H1 (cell line): ENCODE data around the gene HTR3E. TPM values are rescaled to one million over a fixed set of nuclear protein-coding genes. Genes with fewer than 3 reads are reported as not detected.

Experiments used
- CTCF ChIA-PET: fragments of 300-600 bp; sonication (Branson Sonifier 250); formaldehyde crosslinking; loops from one replicate; lab custom pipeline; 2021; ENCODE audit not compliant: partially characterized antibody; lab: Charles Lee
- POLR2A ChIA-PET: fragments of 300-600 bp; sonication (Branson Sonifier 250); formaldehyde crosslinking; loops from one replicate; lab custom pipeline; 2021; ENCODE audit warnings: inconsistent platforms; ENCODE audit not compliant: partially characterized antibody; lab: Charles Lee
- DNase-seq, 2 experiments: peaks; one replicate each; pipeline versions ENCODE4 v3.0.0 to v3.0.0-alpha.2; 2010 to 2022; ENCODE audit warnings: low spot score in 2 of 2, low read depth in 1 of 2, mixed read lengths in 1 of 2
- FAIRE-seq: peaks from 2 replicates; lab custom pipeline; 2011; peaks lifted over from hg19 to GRCh38; lab: Jason Lieb, UNC
- H2AFZ ChIP-seq: 2 replicates; pipeline ENCODE4 v1.8.1; 2012; ENCODE audit warnings: low read length, inconsistent platforms
- H2AK5ac ChIP-seq: 2 replicates; pipeline ENCODE4 v1.6.1; 2013; ENCODE audit warnings: low read depth, low read length
- H2BK120ac ChIP-seq: replicated peaks from 2 replicates; pipeline ENCODE3; 2013; ENCODE audit warnings: low read depth, low read length, inconsistent platforms
- H2BK12ac ChIP-seq: 2 replicates; pipeline ENCODE4 v1.6.1; 2013; ENCODE audit warnings: low read depth, low read length
- H2BK15ac ChIP-seq: 2 replicates; pipeline ENCODE4 v1.6.1; 2013; ENCODE audit warnings: low read length
- H2BK20ac ChIP-seq: 2 replicates; pipeline ENCODE4 v1.6.1; 2013; ENCODE audit warnings: low read length
- H2BK5ac ChIP-seq: 2 replicates; pipeline ENCODE4 v1.6.1; 2013; ENCODE audit warnings: low read depth, low read length
- H3K14ac ChIP-seq: 2 replicates; pipeline ENCODE4 v1.6.1; 2013; ENCODE audit warnings: inconsistent platforms; ENCODE audit not compliant: insufficient read length
- H3K18ac ChIP-seq: 2 replicates; pipeline ENCODE4 v1.6.1; 2013; ENCODE audit warnings: low read length; ENCODE audit errors: extremely low read depth
- H3K23ac ChIP-seq: 2 replicates; pipeline ENCODE4 v1.6.1; 2013; ENCODE audit warnings: inconsistent platforms; ENCODE audit not compliant: insufficient read length
- H3K23me2 ChIP-seq: 2 replicates; pipeline ENCODE4 v1.6.1; 2013; ENCODE audit warnings: low read depth, low read length
- H3K27ac ChIP-seq: 2 replicates; pipeline ENCODE4 v1.6.1; 2011; ENCODE audit warnings: low read depth, low read length, inconsistent platforms
- H3K27me3 ChIP-seq, 4 experiments: replicated peaks in 1 of 4; 1 replicate in 1 of 4; 2 replicates in 3 of 4; pipeline versions ENCODE4 v1.6.1 to v1.8.1; 2011 to 2013; ENCODE audit warnings: low read length in 3 of 4, mild to moderate bottlenecking in 3 of 4, inconsistent platforms in 2 of 4, mixed read lengths in 2 of 4, moderate library complexity in 1 of 4; ENCODE audit not compliant: control insufficient read depth in 3 of 4, insufficient read depth in 3 of 4; ENCODE audit errors: extremely low read depth in 1 of 4
- H3K36me3 ChIP-seq, 4 experiments: 2 replicates each; pipeline versions ENCODE4 v1.6.1 to v1.8.1; 2011 to 2013; ENCODE audit warnings: mild to moderate bottlenecking in 4 of 4, low read length in 3 of 4, moderate library complexity in 2 of 4, control low read depth in 1 of 4, inconsistent platforms in 1 of 4; ENCODE audit not compliant: insufficient read depth in 4 of 4, control insufficient read depth in 2 of 4
- H3K4ac ChIP-seq: replicated peaks from 2 replicates; pipeline ENCODE3; 2013; ENCODE audit warnings: low read length, low read depth, mixed read lengths, inconsistent platforms; ENCODE audit not compliant: insufficient read length
- H3K4me1 ChIP-seq, 4 experiments: replicated peaks in 1 of 4; 1 replicate in 1 of 4; 2 replicates in 3 of 4; pipeline versions ENCODE4 v1.6.1 to v1.8.1; 2011 to 2013; ENCODE audit warnings: low read length in 3 of 4, inconsistent platforms in 2 of 4, mixed read lengths in 1 of 4; ENCODE audit not compliant: insufficient read depth in 4 of 4, control insufficient read depth in 3 of 4
- H3K4me2 ChIP-seq, 2 experiments: 2 replicates each; pipeline versions ENCODE4 v1.6.1 to v1.8.1; 2011 to 2013; ENCODE audit warnings: low read depth in 2 of 2, low read length in 2 of 2, control low read depth in 1 of 2, inconsistent platforms in 1 of 2, mild to moderate bottlenecking in 1 of 2; ENCODE audit not compliant: insufficient read depth in 1 of 2
- H3K4me3 ChIP-seq, 4 experiments: fragments of 200-600, 300-600 bp in 1 of 4; sonication (generic), shearing (Covaris generic), sonication (Bioruptor Twin) in 1 of 4; 2 replicates each; pipeline versions ENCODE4 v1.5.1 to v1.8.1; 2011 to 2016; ENCODE audit warnings: low read length in 4 of 4, low read depth in 3 of 4, control low read depth in 2 of 4, inconsistent platforms in 2 of 4, mild to moderate bottlenecking in 2 of 4, mixed read lengths in 1 of 4, moderate library complexity in 1 of 4; ENCODE audit not compliant: insufficient read depth in 2 of 4; ENCODE audit errors: extremely low read depth in 1 of 4
- H3K56ac ChIP-seq: replicated peaks from 2 replicates; pipeline ENCODE3; 2013; ENCODE audit warnings: low read depth, mild to moderate bottlenecking, mixed read lengths, low read length, inconsistent platforms; ENCODE audit not compliant: insufficient read length
- H3K79me1 ChIP-seq: 2 replicates; pipeline ENCODE4 v1.6.1; 2013; ENCODE audit warnings: low read depth, low read length, control low read depth
- H3K79me2 ChIP-seq, 2 experiments: 2 replicates each; pipeline versions ENCODE4 v1.6.1 to v1.8.1; 2012 to 2013; ENCODE audit warnings: low read length in 2 of 2, mild to moderate bottlenecking in 2 of 2, inconsistent platforms in 1 of 2; ENCODE audit not compliant: insufficient read depth in 2 of 2, control insufficient read depth in 1 of 2
- H3K9ac ChIP-seq, 4 experiments: replicated peaks in 1 of 4; 1 replicate in 1 of 4; 2 replicates in 3 of 4; pipeline versions ENCODE4 v1.6.1 to v1.8.1; 2011 to 2013; ENCODE audit warnings: low read depth in 3 of 4, low read length in 3 of 4, control low read depth in 2 of 4, mild to moderate bottlenecking in 2 of 4, moderate library complexity in 2 of 4, inconsistent platforms in 1 of 4; ENCODE audit errors: extremely low read depth in 1 of 4
- H3K9me3 ChIP-seq, 2 experiments: 2 replicates each; pipeline versions ENCODE4 v1.6.1 to v1.8.1; 2012 to 2013; ENCODE audit warnings: mild to moderate bottlenecking in 2 of 2, moderate library complexity in 2 of 2, control low read depth in 1 of 2, inconsistent platforms in 1 of 2, low read depth in 1 of 2, low read length in 1 of 2, mixed read lengths in 1 of 2; ENCODE audit not compliant: insufficient read depth in 2 of 2
- H4K20me1 ChIP-seq, 2 experiments: replicated peaks in 1 of 2; 2 replicates each; pipeline versions ENCODE3 to v1.8.1; 2011 to 2013; ENCODE audit warnings: inconsistent platforms in 2 of 2, low read length in 2 of 2, mild to moderate bottlenecking in 1 of 2; ENCODE audit not compliant: insufficient read depth in 2 of 2, control insufficient read depth in 1 of 2
- H4K5ac ChIP-seq: 2 replicates; pipeline ENCODE4 v1.6.1; 2013; ENCODE audit warnings: low read length, low read depth, mixed read lengths, inconsistent platforms; ENCODE audit not compliant: insufficient read length
- H4K8ac ChIP-seq: 2 replicates; pipeline ENCODE4 v1.8.0; 2013; ENCODE audit warnings: mild to moderate bottlenecking, moderate library complexity, low read length, inconsistent platforms; ENCODE audit not compliant: insufficient read depth; ENCODE audit errors: extremely low read depth
- H4K91ac ChIP-seq: replicated peaks from 2 replicates; pipeline ENCODE3; 2013; ENCODE audit warnings: low read length, mixed read lengths, inconsistent platforms; ENCODE audit not compliant: insufficient read length
- ASH2L ChIP-seq: fragments of 200-600, 300-600 bp; sonication (generic); IDR thresholded peaks from one replicate; pipeline ENCODE4 v1.7.1; 2017; ENCODE audit warnings: low read length
- BRCA1 ChIP-seq: IDR thresholded peaks from 2 replicates; pipeline ENCODE4 v1.6.1; 2012; ENCODE audit warnings: low read depth, low read length, improper control_type of control experiment
- CBX8 ChIP-seq: fragments of 300-800, 300-1000 bp; sonication (generic); IDR thresholded peaks from 2 replicates; pipeline ENCODE4 v1.7.1; 2016; ENCODE audit warnings: low read depth, low read length, borderline replicate concordance
- EGR1 ChIP-seq: IDR thresholded peaks from 2 replicates; pipeline ENCODE4 v1.6.1; 2011; ENCODE audit warnings: low read depth, low read length, borderline replicate concordance
- GABPA ChIP-seq: IDR thresholded peaks from 2 replicates; pipeline ENCODE4 v1.6.1; 2011; ENCODE audit warnings: mild to moderate bottlenecking, low read length, moderate library complexity, borderline replicate concordance; ENCODE audit not compliant: insufficient read depth
- JUND ChIP-seq: IDR thresholded peaks from 2 replicates; pipeline ENCODE4 v1.6.1; 2011; ENCODE audit warnings: mild to moderate bottlenecking, improper control_type of control experiment, low read length
- KDM4A ChIP-seq: IDR thresholded peaks from one replicate; pipeline ENCODE4 v1.7.1; 2012; ENCODE audit warnings: low read depth, mild to moderate bottlenecking, moderate library complexity, low read length, inconsistent platforms; ENCODE audit not compliant: severe bottlenecking
- SIX5 ChIP-seq: IDR thresholded peaks from 2 replicates; pipeline ENCODE4 v1.6.1; 2011; ENCODE audit warnings: mild to moderate bottlenecking, low read depth, low read length
- SRF ChIP-seq: IDR thresholded peaks from 2 replicates; pipeline ENCODE4 v1.6.1; 2011; ENCODE audit warnings: mild to moderate bottlenecking, low read depth, low read length, moderate library complexity
- TBP ChIP-seq: IDR thresholded peaks from 2 replicates; pipeline ENCODE4 v1.6.1; 2011; ENCODE audit warnings: low read depth, low read length, improper control_type of control experiment
- WGBS, 2 experiments: shearing (Covaris generic) in 1 of 2; methylation state at CpG; one replicate each; pipeline versions ENCODE4 v1.1.6 to v1.1.7; 2013 to 2015; ENCODE audit warnings: low lambda C conversion rate in 2 of 2, mixed read lengths in 2 of 2, inconsistent platforms in 1 of 2, low coverage in 1 of 2, missing lambda C conversion rate in 1 of 2; ENCODE audit not compliant: insufficient replicate concordance in 2 of 2, insufficient coverage in 1 of 2, insufficient read length in 1 of 2; ENCODE audit errors: extremely low coverage in 1 of 2, missing lambda C conversion rate in 1 of 2; 5-methylcytosine and 5-hydroxymethylcytosine counted together
- polyA plus RNA-seq, 7 experiments: library from polyadenylated mRNA; depleted of rRNA in 3 of 7; stranded (reverse) in 5 of 7; unstranded in 2 of 7; fragments of >200 nt in 5 of 7; fragments of 200-250 nt in 2 of 7; gene quantifications; 1 replicate in 5 of 7; 2 replicates in 1 of 7; 4 replicates in 1 of 7; pipeline versions ENCODE4 v1.2.1 to v1.2.3, GENCODE V29; 2011 to 2013; ENCODE audit warnings: missing spikeins in 2 of 7, mixed read lengths in 2 of 7
- total RNA-seq: library from RNA; stranded (reverse); fragmentation: NEBNext Ultra II Directional; extraction: Animal tissue kit (Norgen Biotek cat#: 25700); gene quantifications from 2 replicates; pipeline ENCODE4 v1.2.1, GENCODE V29; 2021
- TF ChIP-seq, protein P1 (sequence below), 3 experiments: IDR thresholded peaks; 1 replicate in 2 of 3; 2 replicates in 1 of 3; pipeline versions ENCODE4 v1.5.1 to v1.6.1; 2011; ENCODE audit warnings: low read length in 3 of 3, mild to moderate bottlenecking in 3 of 3, inconsistent platforms in 2 of 3, low read depth in 1 of 3, moderate library complexity in 1 of 3; ENCODE audit not compliant: insufficient read depth in 1 of 3; ENCODE audit errors: control extremely low read depth in 1 of 3

Gene HTR3E
- total and polyA plus RNA-seq, 2 of the 8 experiments (the other 6 are each of a cell fraction or from before 2014, with no cell fraction given), result not detected

DNA sequence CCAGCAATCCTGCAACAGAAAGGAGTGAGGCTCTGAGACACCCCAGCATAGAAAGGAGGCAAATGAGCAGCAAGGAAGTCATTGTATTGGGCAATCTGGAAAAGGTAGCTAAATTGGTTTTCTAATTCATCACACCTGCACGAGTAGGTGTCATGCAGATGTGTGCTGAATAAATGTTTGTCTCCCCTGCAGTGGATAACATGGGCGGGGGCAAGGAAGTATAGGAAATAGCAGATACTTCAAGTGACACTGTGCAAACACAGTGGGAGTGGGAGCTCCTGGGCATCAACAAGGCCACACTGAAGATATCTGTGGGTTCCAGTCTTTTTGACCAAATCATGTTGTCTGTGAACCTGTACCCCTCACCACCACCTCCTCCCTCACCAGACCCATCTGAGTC lies 14.4 kb upstream of the HTR3E start:
- H3K4me1 ChIP-seq, result no peaks in the 10 kb centered on the region
- 76% methylated on average over 2 of the region's 2 CpGs; no CpG with 5 or more reads in 1 of the 2 experiments for WGBS, 2 experiments
- no peaks in the 10 kb centered on the region; the same call in 1 of the 2 replicates for H3K23me2 ChIP-seq
- H3K56ac ChIP-seq, result no peak overlapping the region
- no peak overlapping the region for H2AFZ ChIP-seq
- no peaks in the 10 kb centered on the region for H4K20me1 ChIP-seq
- no peak overlapping the region for H3K4me2 ChIP-seq
- no peak overlapping the region for H2BK5ac ChIP-seq
- H3K79me1 ChIP-seq, result no peaks in the 10 kb centered on the region
- H3K23ac ChIP-seq, result no peak overlapping the region
- no peak overlapping the region for H2BK20ac ChIP-seq
- DNase-seq (no peak), FAIRE-seq (no peak)
- H3K14ac ChIP-seq, result no peak overlapping the region
- H2BK12ac ChIP-seq, result no peak overlapping the region
- no peak for TF ChIP-seq CBX8
- TF ChIP-seq KDM4A, result no peak
- no peak for TF ChIP-seq TBP
- no peak for TF ChIP-seq EGR1
- no peak for TF ChIP-seq SRF
- TF ChIP-seq ASH2L, result no peak
- no peak for TF ChIP-seq JUND
- no peak for TF ChIP-seq GABPA
- TF ChIP-seq BRCA1, result no peak
- TF ChIP-seq SIX5, result no peak
- TF ChIP-seq, protein P1, sequence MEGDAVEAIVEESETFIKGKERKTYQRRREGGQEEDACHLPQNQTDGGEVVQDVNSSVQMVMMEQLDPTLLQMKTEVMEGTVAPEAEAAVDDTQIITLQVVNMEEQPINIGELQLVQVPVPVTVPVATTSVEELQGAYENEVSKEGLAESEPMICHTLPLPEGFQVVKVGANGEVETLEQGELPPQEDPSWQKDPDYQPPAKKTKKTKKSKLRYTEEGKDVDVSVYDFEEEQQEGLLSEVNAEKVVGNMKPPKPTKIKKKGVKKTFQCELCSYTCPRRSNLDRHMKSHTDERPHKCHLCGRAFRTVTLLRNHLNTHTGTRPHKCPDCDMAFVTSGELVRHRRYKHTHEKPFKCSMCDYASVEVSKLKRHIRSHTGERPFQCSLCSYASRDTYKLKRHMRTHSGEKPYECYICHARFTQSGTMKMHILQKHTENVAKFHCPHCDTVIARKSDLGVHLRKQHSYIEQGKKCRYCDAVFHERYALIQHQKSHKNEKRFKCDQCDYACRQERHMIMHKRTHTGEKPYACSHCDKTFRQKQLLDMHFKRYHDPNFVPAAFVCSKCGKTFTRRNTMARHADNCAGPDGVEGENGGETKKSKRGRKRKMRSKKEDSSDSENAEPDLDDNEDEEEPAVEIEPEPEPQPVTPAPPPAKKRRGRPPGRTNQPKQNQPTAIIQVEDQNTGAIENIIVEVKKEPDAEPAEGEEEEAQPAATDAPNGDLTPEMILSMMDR (IDR thresholded peaks at IDR 0.05; ENCODE audit: control extremely low read depth in 1 of 3, insufficient read depth in 1 of 3, low read depth in 1 of 3, low read length in 3 of 3), result no peak
- CTCF ChIA-PET, result interaction anchor here (0.9 to 1.3 kb wide), 5 partner anchors 8 to 145 kb away, joined by 3 to 5 read pairs (median 4); no protein-coding TSS in a partner anchor
- no peaks in the 10 kb centered on the region for H3K9me3 ChIP-seq
- no peak overlapping the region for H4K91ac ChIP-seq
- no peak overlapping the region for H2BK120ac ChIP-seq
- no peak overlapping the region for H2BK15ac ChIP-seq
- no peak overlapping the region for H3K4me3 ChIP-seq
- H4K8ac ChIP-seq, result no peak overlapping the region
- H2AK5ac ChIP-seq, result no peak overlapping the region
- H3K27me3 ChIP-seq, result no peaks in the 10 kb centered on the region; a peak in 1 of 7 replicates
- H3K27ac ChIP-seq, result no peak overlapping the region
- H3K36me3 ChIP-seq, result no peaks in the 10 kb centered on the region
- no peak overlapping the region for H3K9ac ChIP-seq
- no peak overlapping the region for H3K4ac ChIP-seq
- POLR2A ChIA-PET, result no interaction called here
- no peak overlapping the region for H4K5ac ChIP-seq
- no peak overlapping the region for H3K18ac ChIP-seq
- H3K79me2 ChIP-seq, result no peaks in the 10 kb centered on the region
